ENCODE results near the gene ARHGAP27. TPM values are rescaled to one million over a fixed set of nuclear protein-coding genes. Genes with fewer than 3 reads are reported as not detected.

The ARHGAP27 gene
- total RNA-seq, 5 donors from 2014 or later (not counting 1 experiment from before 2014, with no cell fraction given), result 56.4 to 120 (median 113) TPM

- Histone ChIP-seq H3K4me3 (ENCODE audit: control insufficient read depth in 1 of 2, extremely low read depth in 1 of 2, low read length in 1 of 2) (no peak overlapping the region), H3K27ac (ENCODE audit: low read length) (no peak overlapping the region), H3K36me3 (ENCODE audit: control insufficient read depth in 2 of 2, extremely low read depth in 1 of 2, insufficient read depth in 1 of 2, low read length in 1 of 2) (no peaks in the 10 kb centered on the region), H3K9me3 (no peaks in the 10 kb centered on the region), H3K4me1 (ENCODE audit: control insufficient read depth in 1 of 2, extremely low read depth in 1 of 2, insufficient read depth in 2 of 2, low read length in 2 of 2) (peaks cover 0 to 6% of the 10 kb centered on the region in 2 experiments), H3K27me3 (replicated peaks in 1 of 2; ENCODE audit: control insufficient read depth in 2 of 2, extremely low read depth in 1 of 2, insufficient read depth in 2 of 2, low read length in 1 of 2) (peaks cover 0 to 10% of the 10 kb centered on the region in 2 experiments)
- Mint-ChIP-seq H3K4me1 (peaks cover 7 to 10% (median 8%) of the 10 kb centered on the region in 3 donors), H3K4me3 (no peak overlapping the region), H3K36me3 (no peaks in the 10 kb centered on the region), H3K27me3 (peaks cover 9 to 13% of the 10 kb centered on the region in 2 donors), H3K27ac (no peak overlapping the region), H3K9me3 (no peaks in the 10 kb centered on the region)
- ChIA-PET POLR2A (interaction anchor here in 1 of 2 donors (0.5 to 0.6 kb wide), 2 partner anchors 59 to 81 kb away, joined by 3 to 4 read pairs; no protein-coding TSS in a partner anchor), CTCF (interaction anchor here in 1 of 2 donors (1.4 kb wide), 1 partner anchor 9 kb away, joined by 4 read pairs; no protein-coding TSS in a partner anchor)
- WGBS (ENCODE audit: insufficient coverage), result 81% methylated on average over 4 of the region's 9 CpGs
- DNase-seq (no peak), ATAC-seq (replicated peaks in 1 of 4) (no peak)
Observed at GRCh38 chr17:45376171-45377005, 56.3 kb downstream of the ARHGAP27 start.

DNA sequence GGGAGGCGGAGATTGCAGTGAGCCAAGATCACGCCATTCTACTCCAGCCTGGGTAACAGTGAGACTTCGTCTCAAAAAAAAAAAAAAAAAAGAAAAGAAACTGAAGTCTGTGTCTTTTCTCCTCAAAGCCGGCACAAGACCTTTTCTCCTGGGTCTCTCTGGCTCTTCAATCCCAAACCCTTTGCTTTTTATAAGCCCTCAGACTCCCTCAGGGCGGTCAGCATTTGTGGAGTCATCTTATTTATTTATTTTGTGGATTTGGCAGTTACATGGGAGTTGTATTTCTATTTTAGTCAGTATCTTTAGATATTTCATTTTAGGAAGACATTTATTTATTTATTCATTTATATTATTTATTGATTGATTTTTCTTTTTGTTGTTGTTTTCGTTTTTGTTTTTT lies 58.2 kb downstream of the ARHGAP27 start:
- no peak overlapping the region for H3K4me3 ChIP-seq (ENCODE audit: control insufficient read depth in 1 of 2, extremely low read depth in 1 of 2, low read length in 1 of 2)
- Mint-ChIP-seq H3K27ac (no peak overlapping the region), H3K27me3 (peaks cover 14 to 17% of the 10 kb centered on the region in 2 donors), H3K9me3 (no peaks in the 10 kb centered on the region), H3K4me3 (no peak overlapping the region), H3K4me1 (peaks cover 13 to 16% (median 14%) of the 10 kb centered on the region in 3 donors), H3K36me3 (no peaks in the 10 kb centered on the region)
- peaks cover 0 to 13% of the 10 kb centered on the region in 2 experiments for H3K27me3 ChIP-seq (replicated peaks in 1 of 2; ENCODE audit: control insufficient read depth in 2 of 2, extremely low read depth in 1 of 2, insufficient read depth in 2 of 2, low read length in 1 of 2)
- no peaks in the 10 kb centered on the region for H3K9me3 ChIP-seq
- ChIA-PET POLR2A (no interaction called here), CTCF (interaction anchor here in 1 of 2 donors (0.6 kb wide), 1 partner anchor 142 kb away, joined by 3 read pairs; no protein-coding TSS in a partner anchor)
- no peak overlapping the region for H3K27ac ChIP-seq (ENCODE audit: low read length)
- WGBS (ENCODE audit: insufficient coverage), result 92% methylated on average over 2 of the region's 6 CpGs
- ATAC-seq (replicated peaks in 1 of 4) (no peak), DNase-seq (no peak)
- no peaks in the 10 kb centered on the region for H3K36me3 ChIP-seq (ENCODE audit: control insufficient read depth in 2 of 2, extremely low read depth in 1 of 2, insufficient read depth in 1 of 2, low read length in 1 of 2)
- H3K4me1 ChIP-seq (ENCODE audit: control insufficient read depth in 1 of 2, extremely low read depth in 1 of 2, insufficient read depth in 2 of 2, low read length in 2 of 2), result peaks cover 0 to 7% of the 10 kb centered on the region in 2 experiments

GRCh38 chr17:45372325-45372869 lies 60.3 kb downstream of the ARHGAP27 start:
- H3K27ac Mint-ChIP-seq, result no peak overlapping the region
- DNase-seq (no peak), ATAC-seq (replicated peaks in 1 of 4) (no peak)
- CTCF ChIA-PET, result no interaction called here
- peaks cover 13 to 16% (median 14%) of the 10 kb centered on the region in 3 donors for H3K4me1 Mint-ChIP-seq
- Histone ChIP-seq H3K9me3 (no peaks in the 10 kb centered on the region), H3K27ac (ENCODE audit: low read length) (no peak overlapping the region), H3K27me3 (replicated peaks in 1 of 2; ENCODE audit: control insufficient read depth in 2 of 2, extremely low read depth in 1 of 2, insufficient read depth in 2 of 2, low read length in 1 of 2) (peaks cover 0 to 13% of the 10 kb centered on the region in 2 experiments), H3K4me3 (ENCODE audit: control insufficient read depth in 1 of 2, extremely low read depth in 1 of 2, low read length in 1 of 2) (no peak overlapping the region), H3K4me1 (ENCODE audit: control insufficient read depth in 1 of 2, extremely low read depth in 1 of 2, insufficient read depth in 2 of 2, low read length in 2 of 2) (peaks cover 0 to 7% of the 10 kb centered on the region in 2 experiments), H3K36me3 (ENCODE audit: control insufficient read depth in 2 of 2, extremely low read depth in 1 of 2, insufficient read depth in 1 of 2, low read length in 1 of 2) (no peaks in the 10 kb centered on the region)
- WGBS (ENCODE audit: insufficient coverage), result 95% methylated on average over 5 of the region's 8 CpGs
- H3K36me3 Mint-ChIP-seq, result no peaks in the 10 kb centered on the region
- no peaks in the 10 kb centered on the region for H3K9me3 Mint-ChIP-seq
- peaks cover 9 to 14% of the 10 kb centered on the region in 2 donors for H3K27me3 Mint-ChIP-seq
- H3K4me3 Mint-ChIP-seq, result peak overlapping the region in 1 of 3 donors; percentile 78
- POLR2A ChIA-PET, result no interaction called here

GRCh38 chr17:45371414-45372324 lies 61.0 kb downstream of the ARHGAP27 start:
- Histone ChIP-seq H3K27ac (ENCODE audit: low read length) (no peak overlapping the region), H3K4me1 (ENCODE audit: control insufficient read depth in 1 of 2, extremely low read depth in 1 of 2, insufficient read depth in 2 of 2, low read length in 2 of 2) (peaks cover 0 to 7% of the 10 kb centered on the region in 2 experiments), H3K36me3 (ENCODE audit: control insufficient read depth in 2 of 2, extremely low read depth in 1 of 2, insufficient read depth in 1 of 2, low read length in 1 of 2) (no peaks in the 10 kb centered on the region), H3K4me3 (ENCODE audit: control insufficient read depth in 1 of 2, extremely low read depth in 1 of 2, low read length in 1 of 2) (peak overlapping the region in 1 of 2 donors; percentile 27), H3K9me3 (no peaks in the 10 kb centered on the region), H3K27me3 (replicated peaks in 1 of 2; ENCODE audit: control insufficient read depth in 2 of 2, extremely low read depth in 1 of 2, insufficient read depth in 2 of 2, low read length in 1 of 2) (peaks cover 0 to 17% of the 10 kb centered on the region in 2 experiments)
- H3K27ac Mint-ChIP-seq, result peak overlapping the region in 1 of 2 donors; percentile 65
- no peaks in the 10 kb centered on the region for H3K9me3 Mint-ChIP-seq
- WGBS (ENCODE audit: insufficient coverage), result 10% methylated on average over 39 of the region's 55 CpGs
- H3K36me3 Mint-ChIP-seq, result no peaks in the 10 kb centered on the region
- POLR2A ChIA-PET, result no interaction called here
- DNase-seq, result peak in 2 of 35 experiments; percentile 12 to 24
- peak; percentile 37 to 68 (median 50) for ATAC-seq (replicated peaks in 1 of 4)
- peaks cover 13 to 14% of the 10 kb centered on the region in 2 donors for H3K27me3 Mint-ChIP-seq
- peaks cover 13 to 16% (median 14%) of the 10 kb centered on the region in 3 donors for H3K4me1 Mint-ChIP-seq
- H3K4me3 Mint-ChIP-seq, result peak overlapping the region; percentile 54 to 78 (median 60)
- CTCF ChIA-PET, result no interaction called here

GRCh38 chr17:45370949-45371413 lies 61.7 kb downstream of the ARHGAP27 start:
- Histone ChIP-seq H3K27ac (ENCODE audit: low read length) (no peak overlapping the region), H3K9me3 (no peaks in the 10 kb centered on the region), H3K4me1 (ENCODE audit: control insufficient read depth in 1 of 2, extremely low read depth in 1 of 2, insufficient read depth in 2 of 2, low read length in 2 of 2) (peaks cover 0 to 7% of the 10 kb centered on the region in 2 experiments), H3K4me3 (ENCODE audit: control insufficient read depth in 1 of 2, extremely low read depth in 1 of 2, low read length in 1 of 2) (no peak overlapping the region), H3K27me3 (replicated peaks in 1 of 2; ENCODE audit: control insufficient read depth in 2 of 2, extremely low read depth in 1 of 2, insufficient read depth in 2 of 2, low read length in 1 of 2) (peaks cover 0 to 22% of the 10 kb centered on the region in 2 experiments), H3K36me3 (ENCODE audit: control insufficient read depth in 2 of 2, extremely low read depth in 1 of 2, insufficient read depth in 1 of 2, low read length in 1 of 2) (no peaks in the 10 kb centered on the region)
- 56% methylated on average over 7 of the region's 8 CpGs for WGBS (ENCODE audit: insufficient coverage)
- DNase-seq, result no peak
- Mint-ChIP-seq H3K4me3 (peak overlapping the region in 1 of 3 donors; percentile 78), H3K36me3 (no peaks in the 10 kb centered on the region), H3K4me1 (peaks cover 13 to 16% (median 14%) of the 10 kb centered on the region in 3 donors), H3K9me3 (no peaks in the 10 kb centered on the region), H3K27ac (no peak overlapping the region), H3K27me3 (peaks cover 13 to 15% of the 10 kb centered on the region in 2 donors)
- CTCF ChIA-PET, result no interaction called here
- POLR2A ChIA-PET, result no interaction called here
- ATAC-seq (replicated peaks in 1 of 4), result no peak
